Measurements from ENCODE around the gene COX10. TPM values are rescaled to one million over a fixed set of nuclear protein-coding genes. Genes with fewer than 3 reads are reported as not detected.

The COX10 gene
- total RNA-seq, 1 donor from 2014 or later: 13.8 TPM

DNA sequence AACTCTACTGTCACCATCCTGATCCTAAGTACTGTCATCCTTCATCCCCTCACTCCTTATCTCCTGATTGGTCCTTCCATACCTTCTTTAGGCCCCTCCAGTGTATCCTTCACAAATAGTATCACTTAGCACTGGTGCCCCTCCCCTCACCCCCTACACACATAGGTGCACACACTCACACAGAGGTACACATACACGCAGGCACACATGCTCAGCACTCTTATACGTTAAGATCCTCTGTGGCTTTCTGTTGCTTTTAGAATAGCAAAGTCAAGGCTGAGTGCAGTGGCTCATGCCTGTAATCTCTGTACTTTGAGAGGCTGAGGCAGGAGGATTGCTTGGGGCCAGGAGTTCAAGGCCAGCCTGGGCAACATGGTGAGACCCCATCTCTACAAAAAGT, 135.2 kb downstream of the COX10 start:
- ATAC-seq: no peak
- no peaks in the 10 kb centered on the region for H3K9me3 ChIP-seq
- DNase-seq: no peak
- peaks cover 14% of the 10 kb centered on the region for H3K36me3 ChIP-seq
- no peak for TF ChIP-seq CTCF (IDR thresholded peaks at IDR 0.05)
- intact Hi-C loops (cut with DNase I): no loop called here
- no peak overlapping the region for H3K27ac ChIP-seq
- peaks cover 27% of the 10 kb centered on the region for H3K4me1 ChIP-seq
- no peak overlapping the region for H3K4me3 ChIP-seq
- H3K27me3 ChIP-seq (ENCODE audit: low read depth): no peaks in the 10 kb centered on the region

GRCh38 chr17:14205380-14205779, 136.1 kb downstream of the COX10 start:
- no peak for TF ChIP-seq CTCF (IDR thresholded peaks at IDR 0.05)
- Histone ChIP-seq H3K9me3 (no peaks in the 10 kb centered on the region), H3K27ac (no peak overlapping the region)

DNA sequence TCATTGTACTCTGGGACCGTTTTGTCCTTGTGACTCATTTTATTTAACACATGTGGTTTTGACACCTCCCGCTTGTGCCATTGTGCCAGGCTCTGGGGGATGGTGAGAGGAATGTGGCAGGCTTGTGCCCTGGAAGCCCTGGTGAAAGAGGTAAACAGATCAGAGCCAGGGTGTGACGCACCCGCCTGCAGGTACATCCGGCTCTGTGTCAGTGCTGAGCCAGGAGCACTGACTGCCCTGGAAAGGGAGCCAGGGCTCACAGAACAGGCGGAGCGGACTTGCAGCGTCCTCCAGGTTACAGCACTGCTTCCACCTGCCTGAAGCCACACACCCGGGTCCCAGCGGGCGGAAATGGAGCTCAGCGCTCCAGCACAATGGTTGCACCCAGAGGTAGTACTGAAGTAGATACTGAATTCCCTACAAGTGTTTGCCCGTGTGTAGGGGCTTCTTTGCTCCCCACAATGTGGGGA, 136.7 kb downstream of the COX10 start:
- Histone ChIP-seq H3K27ac (no peak overlapping the region), H3K9me3 (no peaks in the 10 kb centered on the region), H3K36me3 (peaks cover 19% of the 10 kb centered on the region), H3K4me3 (no peak overlapping the region), H3K27me3 (ENCODE audit: low read depth) (no peaks in the 10 kb centered on the region), H3K4me1 (peaks cover 15% of the 10 kb centered on the region)
- ATAC-seq: peak; percentile 94 to 95
- TF ChIP-seq CTCF (IDR thresholded peaks at IDR 0.05): no peak
- DNase-seq: peak; percentile 89
- intact Hi-C loops (cut with DNase I): no loop called here

More at GRCh38 chr17:14205380-14205779, 136.1 kb downstream of the COX10 start:
- H3K4me1 ChIP-seq: peaks cover 22% of the 10 kb centered on the region
- DNase-seq (no peak), ATAC-seq (no peak)
- H3K36me3 ChIP-seq: peaks cover 19% of the 10 kb centered on the region
- H3K27me3 ChIP-seq (ENCODE audit: low read depth): no peaks in the 10 kb centered on the region
- H3K4me3 ChIP-seq: no peak overlapping the region
- intact Hi-C loops (cut with DNase I): no loop called here

- Histone ChIP-seq H3K27me3 (ENCODE audit: low read depth) (no peaks in the 10 kb centered on the region), H3K27ac (no peak overlapping the region), H3K9me3 (no peaks in the 10 kb centered on the region), H3K36me3 (peaks cover 19% of the 10 kb centered on the region), H3K4me1 (peaks cover 7% of the 10 kb centered on the region), H3K4me3 (no peak overlapping the region)
- no peak for DNase-seq
- intact Hi-C loops (cut with DNase I): no loop called here
- TF ChIP-seq CTCF (IDR thresholded peaks at IDR 0.05): no peak
- no peak for ATAC-seq
Observed at GRCh38 chr17:14206891-14207290, 137.6 kb downstream of the COX10 start.

DNA sequence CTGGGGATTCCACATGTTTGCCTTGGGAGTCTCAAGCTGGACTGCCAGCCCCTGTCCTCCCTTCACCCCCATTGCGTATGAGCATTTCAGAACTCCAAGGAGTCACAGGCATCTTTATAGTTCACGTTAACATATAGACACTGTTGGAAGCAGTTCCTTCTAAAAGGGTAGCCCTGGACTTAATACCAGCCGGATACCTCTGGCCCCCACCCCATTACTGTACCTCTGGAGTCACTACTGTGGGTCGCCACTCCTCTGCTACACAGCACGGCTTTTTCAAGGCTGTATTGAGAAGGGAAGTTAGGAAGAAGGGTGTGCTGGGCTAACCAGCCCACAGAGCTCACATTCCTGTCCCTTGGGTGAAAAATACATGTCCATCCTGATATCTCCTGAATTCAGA, 138.5 kb downstream of the COX10 start:
- H3K27me3 ChIP-seq (ENCODE audit: low read depth): no peaks in the 10 kb centered on the region
- intact Hi-C loops (cut with DNase I): no loop called here
- peaks cover 19% of the 10 kb centered on the region for H3K36me3 ChIP-seq
- no peak overlapping the region for H3K27ac ChIP-seq
- TF ChIP-seq CTCF (IDR thresholded peaks at IDR 0.05): no peak
- no peaks in the 10 kb centered on the region for H3K9me3 ChIP-seq
- no peak overlapping the region for H3K4me3 ChIP-seq
- no peak for ATAC-seq
- H3K4me1 ChIP-seq: peaks cover 6% of the 10 kb centered on the region
- no peak for DNase-seq

- DNase-seq (no peak), ATAC-seq (no peak)
- no peak for TF ChIP-seq CTCF (IDR thresholded peaks at IDR 0.05)
- intact Hi-C loops (cut with DNase I): no loop called here
- Histone ChIP-seq H3K36me3 (peaks cover 19% of the 10 kb centered on the region), H3K4me1 (peaks cover 6% of the 10 kb centered on the region), H3K27ac (no peak overlapping the region), H3K27me3 (ENCODE audit: low read depth) (no peaks in the 10 kb centered on the region), H3K4me3 (no peak overlapping the region), H3K9me3 (no peaks in the 10 kb centered on the region)
Observed at GRCh38 chr17:14209215-14209614, 139.9 kb downstream of the COX10 start.
